Right atrium auricular region (tissue), 2 donors: Measurements from ENCODE around the gene TBXA2R. TPM values are rescaled to one million over a fixed set of nuclear protein-coding genes. Genes with fewer than 3 reads are reported as not detected.
"Not testable (repeated sequence)": the region's sequence is repeated elsewhere in the genome, so short reads cannot be mapped to it uniquely, and the experiment has no call there.

Source experiments
- DNase-seq: peaks from one replicate; pipeline ENCODE4 v3.0.0-alpha.2; 2019; ENCODE audit warnings: low spot score
- H3K27ac ChIP-seq, 2 donors: fragments of 200-600 bp; sonication (generic); 1 replicate in 1 of 2; 2 replicates in 1 of 2; pipeline ENCODE4 v1.5.1; 2016 to 2019
- H3K27me3 ChIP-seq, 2 donors: fragments of 200-600 bp; sonication (generic); one replicate each; pipeline versions ENCODE4 v1.5.1 to v1.6.0; 2017 to 2019
- H3K36me3 ChIP-seq: fragments of 200-600 bp; sonication (generic); one replicate; pipeline ENCODE4 v1.5.1; 2016
- H3K4me1 ChIP-seq, 2 donors: fragments of 200-600 bp; sonication (generic); one replicate each; pipeline versions ENCODE4 v1.5.1 to v1.6.0; 2017 to 2019
- H3K4me3 ChIP-seq, 2 donors: fragments of 200-600 bp; sonication (generic); 1 replicate in 1 of 2; 2 replicates in 1 of 2; pipeline ENCODE4 v1.5.1; 2017 to 2019; ENCODE audit warnings: mild to moderate bottlenecking in 1 of 2, moderate library complexity in 1 of 2
- H3K9me3 ChIP-seq, 2 donors: fragments of 200-600 bp; sonication (generic); one replicate each; pipeline ENCODE4 v1.5.1; 2019
- CTCF ChIP-seq, 2 donors: fragments of 200-600 bp; sonication (generic); IDR thresholded peaks; one replicate each; pipeline ENCODE4 v1.5.1; 2019; ENCODE audit warnings: antibody characterized with exemption in 2 of 2
- total RNA-seq, 2 donors: library from RNA; depleted of rRNA; stranded (reverse); fragments of >200 nt; gene quantifications; one replicate each; pipeline ENCODE4 v1.1.0, GENCODE V29; 2016

Gene TBXA2R
- total RNA-seq, 2 donors from 2014 or later, result 0.67 to 1.1 TPM

GRCh38 chr19:3652422-3652821 is 45.7 kb upstream of the TBXA2R start:
- no peak overlapping the region for H3K4me3 ChIP-seq
- peaks cover 0 to 14% of the 10 kb centered on the region in 2 donors for H3K4me1 ChIP-seq
- DNase-seq, result no peak
- H3K27me3 ChIP-seq, result no peaks in the 10 kb centered on the region
- no peaks in the 10 kb centered on the region for H3K9me3 ChIP-seq
- H3K27ac ChIP-seq, result no peak overlapping the region
- TF ChIP-seq CTCF (IDR thresholded peaks at IDR 0.05), result no peak
- H3K36me3 ChIP-seq, result peaks cover 68% of the 10 kb centered on the region

- Histone ChIP-seq H3K9me3 (no peaks in the 10 kb centered on the region), H3K4me1 (peaks cover 0 to 14% of the 10 kb centered on the region in 2 donors), H3K36me3 (peaks cover 61% of the 10 kb centered on the region), H3K27ac (no peak overlapping the region), H3K27me3 (no peaks in the 10 kb centered on the region), H3K4me3 (no peak overlapping the region)
- no peak for TF ChIP-seq CTCF (IDR thresholded peaks at IDR 0.05)
- no peak for DNase-seq
These were observed 45.0 kb upstream of the TBXA2R start for GRCh38 chr19:3651684-3652083.

- DNase-seq, result no peak
- no peaks in the 10 kb centered on the region for H3K9me3 ChIP-seq
- H3K4me3 ChIP-seq, result no peak overlapping the region
- TF ChIP-seq CTCF (IDR thresholded peaks at IDR 0.05), result no peak
- no peak overlapping the region for H3K27ac ChIP-seq
- H3K27me3 ChIP-seq, result no peaks in the 10 kb centered on the region
- peaks cover 52% of the 10 kb centered on the region for H3K36me3 ChIP-seq
- peaks cover 0 to 22% of the 10 kb centered on the region in 2 donors for H3K4me1 ChIP-seq
These were observed 43.2 kb upstream of the TBXA2R start for GRCh38 chr19:3649888-3650287.

GRCh38 chr19:3648037-3648905 is 41.6 kb upstream of the TBXA2R start:
- Histone ChIP-seq H3K27ac (no peak overlapping the region), H3K9me3 (no peaks in the 10 kb centered on the region), H3K36me3 (peaks cover 50% of the 10 kb centered on the region), H3K4me3 (no peak overlapping the region), H3K4me1 (peaks cover 0 to 25% of the 10 kb centered on the region in 2 donors), H3K27me3 (no peaks in the 10 kb centered on the region)
- no peak for DNase-seq
- no peak for TF ChIP-seq CTCF (IDR thresholded peaks at IDR 0.05)

- DNase-seq, H3K4me3 ChIP-seq, H3K27me3 ChIP-seq, H3K27ac ChIP-seq, H3K9me3 ChIP-seq: not testable (repeated sequence)
- Histone ChIP-seq H3K36me3 (peaks cover 47% of the 10 kb centered on the region), H3K4me1 (peaks cover 0 to 25% of the 10 kb centered on the region in 2 donors)
These were observed 40.4 kb upstream of the TBXA2R start for GRCh38 chr19:3647102-3647501.

GRCh38 chr19:3646336-3647092 is 39.8 kb upstream of the TBXA2R start:
- no peak for TF ChIP-seq CTCF (IDR thresholded peaks at IDR 0.05)
- Histone ChIP-seq H3K4me1 (peaks cover 0 to 25% of the 10 kb centered on the region in 2 donors), H3K9me3 (no peaks in the 10 kb centered on the region), H3K36me3 (peaks cover 47% of the 10 kb centered on the region), H3K4me3 (no peak overlapping the region), H3K27ac (no peak overlapping the region), H3K27me3 (no peaks in the 10 kb centered on the region)
- DNase-seq, result no peak
